ENCODE data around the gene PDILT.

DNA sequence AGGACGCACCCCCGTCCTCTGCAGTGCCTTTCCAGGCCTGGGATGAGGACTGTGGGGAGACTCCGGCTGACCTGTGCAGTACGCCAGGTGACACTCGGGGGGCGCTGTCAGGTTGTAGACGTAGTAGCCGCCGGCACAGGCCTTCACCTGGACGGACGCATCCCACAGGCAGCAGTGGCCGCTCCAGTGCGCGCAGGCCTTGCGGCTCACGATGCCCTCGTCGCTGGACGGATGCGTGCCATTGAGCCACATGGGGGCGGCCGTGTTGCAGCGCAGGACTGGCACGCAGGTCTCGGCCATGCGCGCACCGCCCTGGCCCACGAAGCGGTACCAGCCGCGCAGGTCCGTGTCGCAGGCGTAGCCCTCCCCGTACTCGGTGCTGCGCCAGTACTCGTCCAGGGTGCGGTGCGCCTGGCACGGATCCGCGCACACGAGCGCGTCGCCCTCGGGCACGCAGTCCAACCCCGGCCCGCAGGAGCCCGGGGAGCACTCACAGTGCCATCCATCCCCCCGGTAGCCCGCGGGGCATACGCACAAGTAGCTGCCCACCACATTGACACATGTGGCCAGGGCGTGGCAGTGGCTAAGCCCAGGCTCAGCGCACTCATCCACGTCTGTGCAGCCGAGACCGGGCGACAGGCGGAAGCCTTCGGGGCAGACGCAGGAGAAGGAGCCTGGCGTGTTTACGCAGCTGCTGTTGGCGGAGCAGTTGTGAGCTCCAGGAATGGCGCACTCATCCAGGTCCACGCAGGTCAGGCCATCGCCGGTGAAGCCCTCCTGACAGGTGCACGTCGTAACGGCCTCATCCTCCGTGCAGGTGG lies 56.0 kb downstream of the PDILT start:
- TF ChIP-seq POLR2A (IDR thresholded peaks at IDR 0.05): no peak
- TF ChIP-seq, protein P1, sequence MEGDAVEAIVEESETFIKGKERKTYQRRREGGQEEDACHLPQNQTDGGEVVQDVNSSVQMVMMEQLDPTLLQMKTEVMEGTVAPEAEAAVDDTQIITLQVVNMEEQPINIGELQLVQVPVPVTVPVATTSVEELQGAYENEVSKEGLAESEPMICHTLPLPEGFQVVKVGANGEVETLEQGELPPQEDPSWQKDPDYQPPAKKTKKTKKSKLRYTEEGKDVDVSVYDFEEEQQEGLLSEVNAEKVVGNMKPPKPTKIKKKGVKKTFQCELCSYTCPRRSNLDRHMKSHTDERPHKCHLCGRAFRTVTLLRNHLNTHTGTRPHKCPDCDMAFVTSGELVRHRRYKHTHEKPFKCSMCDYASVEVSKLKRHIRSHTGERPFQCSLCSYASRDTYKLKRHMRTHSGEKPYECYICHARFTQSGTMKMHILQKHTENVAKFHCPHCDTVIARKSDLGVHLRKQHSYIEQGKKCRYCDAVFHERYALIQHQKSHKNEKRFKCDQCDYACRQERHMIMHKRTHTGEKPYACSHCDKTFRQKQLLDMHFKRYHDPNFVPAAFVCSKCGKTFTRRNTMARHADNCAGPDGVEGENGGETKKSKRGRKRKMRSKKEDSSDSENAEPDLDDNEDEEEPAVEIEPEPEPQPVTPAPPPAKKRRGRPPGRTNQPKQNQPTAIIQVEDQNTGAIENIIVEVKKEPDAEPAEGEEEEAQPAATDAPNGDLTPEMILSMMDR (IDR thresholded peaks at IDR 0.05): no peak

Data from Peyer's patch (tissue), 4 donors.